Esophagus mucosa (tissue), 1 donor: ENCODE results near the gene ENGASE. TPM values are rescaled to one million over a fixed set of nuclear protein-coding genes. Genes with fewer than 3 reads are reported as not detected.
A peak's percentile ranks its signal among the peaks of the same experiment; 100 is the strongest.

Experiments used
- ATAC-seq: fragments of 200-7000 bp; cut with Tn5 transposase; one replicate; pipeline ENCODE4 v1.9.1; 2020
- total RNA-seq: library from RNA; stranded (reverse); gene quantifications from one replicate; pipeline ENCODE4 v1.2.4, GENCODE V29; 2023
- donor health status: DM: yes; HTN: yes; CAD: no.

Gene ENGASE
- total RNA-seq, 1 donor from 2014 or later = 6.5 TPM

DNA sequence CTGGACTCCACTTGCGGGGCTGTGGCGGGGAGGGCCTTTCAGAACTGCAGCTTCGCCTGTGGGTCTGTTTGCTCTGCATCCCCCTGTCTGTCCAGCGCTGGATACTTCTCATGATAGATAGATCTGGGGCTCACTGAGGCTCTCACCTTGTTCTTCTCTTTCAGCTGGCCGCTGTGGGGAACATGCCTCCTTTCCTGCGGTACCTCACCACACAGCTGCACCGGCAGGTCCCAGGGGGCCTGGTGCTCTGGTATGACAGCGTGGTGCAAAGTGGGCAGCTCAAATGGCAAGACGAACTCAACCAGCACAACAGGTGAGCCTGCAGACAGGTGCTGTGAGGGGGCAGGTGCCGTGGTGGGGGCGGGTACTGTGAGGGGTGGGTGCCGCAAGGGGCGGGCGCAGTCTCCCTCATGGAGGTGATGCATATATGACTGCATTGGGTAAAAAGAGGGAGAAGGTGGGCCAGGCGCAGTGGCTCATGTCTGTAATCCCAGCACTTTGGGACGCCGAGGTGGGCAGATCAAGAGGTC, 6.2 kb downstream of the ENGASE start:
- no peak for ATAC-seq

DNA sequence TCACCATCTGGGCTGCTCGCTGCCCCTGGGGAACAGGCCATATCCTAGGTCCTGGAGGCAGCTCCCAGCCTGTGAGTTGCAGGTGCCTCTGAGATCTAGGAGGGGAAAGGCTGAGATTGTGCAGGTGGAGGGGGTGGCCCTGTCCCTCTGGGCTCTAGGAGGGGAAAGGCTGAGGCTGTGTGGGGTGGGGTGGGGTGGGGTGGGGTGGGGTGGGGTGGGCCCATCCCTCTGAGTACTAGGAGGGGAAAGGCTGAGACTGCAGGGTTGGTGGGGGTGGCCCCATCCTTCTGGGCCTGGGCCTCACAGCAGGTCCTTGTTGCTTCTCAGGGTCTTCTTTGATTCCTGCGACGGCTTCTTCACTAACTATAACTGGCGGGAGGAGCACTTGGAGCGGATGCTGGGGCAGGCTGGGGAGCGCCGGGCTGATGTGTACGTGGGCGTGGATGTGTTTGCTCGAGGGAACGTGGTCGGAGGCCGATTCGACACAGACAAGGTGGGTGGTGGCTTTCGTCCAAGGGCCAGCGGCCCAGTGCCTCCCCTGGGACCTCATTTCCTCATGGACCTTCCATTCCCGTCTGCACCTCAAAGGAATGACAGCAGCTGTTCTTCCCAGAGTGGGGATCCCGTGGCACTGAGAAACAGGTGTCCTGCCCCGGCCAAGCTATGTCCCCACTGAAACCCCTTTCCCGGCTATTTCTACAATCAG, 7.1 kb downstream of the ENGASE start:
- no peak for ATAC-seq

DNA sequence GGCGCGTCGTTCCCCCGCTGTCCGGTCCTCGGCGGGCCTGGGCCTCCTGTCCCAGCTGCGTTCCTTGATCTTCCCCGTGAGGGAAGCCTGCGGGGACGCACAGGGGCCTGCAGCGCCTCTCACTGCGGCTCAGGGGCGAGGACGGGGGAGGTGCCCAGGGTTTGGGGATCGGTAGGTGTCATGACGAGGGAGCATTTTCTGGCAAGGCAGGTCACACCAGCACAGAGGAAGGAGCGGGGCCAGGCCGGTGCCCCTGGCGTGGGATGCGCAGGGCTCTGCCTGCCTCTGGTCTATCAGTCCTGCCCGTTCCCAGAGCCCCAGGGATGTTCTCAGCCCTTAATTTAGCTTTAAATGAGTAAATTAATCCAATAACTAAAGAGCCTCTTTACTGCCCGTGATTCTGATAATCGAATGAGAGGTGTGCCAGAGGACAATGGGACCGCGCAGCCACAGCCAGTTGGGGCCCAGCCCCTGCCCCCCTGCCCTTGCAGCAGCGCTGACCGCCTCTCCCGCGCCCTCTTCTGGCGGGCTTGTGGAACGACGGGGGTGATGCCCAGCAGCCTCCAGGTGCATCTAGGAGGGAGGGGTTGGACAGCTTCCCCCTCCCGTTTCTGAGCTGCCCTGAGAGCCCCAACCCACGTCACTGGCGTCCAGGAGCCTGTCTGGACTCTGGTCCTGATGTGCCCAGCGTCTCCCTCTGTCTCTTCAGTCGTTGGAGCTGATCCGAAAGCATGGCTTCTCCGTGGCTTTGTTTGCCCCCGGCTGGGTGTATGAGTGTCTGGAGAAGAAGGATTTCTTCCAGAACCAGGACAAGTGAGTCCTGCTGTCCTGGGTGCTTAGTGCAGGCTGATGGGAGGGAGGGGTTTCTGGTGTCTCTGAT, 7.9 kb downstream of the ENGASE start:
- no peak for ATAC-seq

DNA sequence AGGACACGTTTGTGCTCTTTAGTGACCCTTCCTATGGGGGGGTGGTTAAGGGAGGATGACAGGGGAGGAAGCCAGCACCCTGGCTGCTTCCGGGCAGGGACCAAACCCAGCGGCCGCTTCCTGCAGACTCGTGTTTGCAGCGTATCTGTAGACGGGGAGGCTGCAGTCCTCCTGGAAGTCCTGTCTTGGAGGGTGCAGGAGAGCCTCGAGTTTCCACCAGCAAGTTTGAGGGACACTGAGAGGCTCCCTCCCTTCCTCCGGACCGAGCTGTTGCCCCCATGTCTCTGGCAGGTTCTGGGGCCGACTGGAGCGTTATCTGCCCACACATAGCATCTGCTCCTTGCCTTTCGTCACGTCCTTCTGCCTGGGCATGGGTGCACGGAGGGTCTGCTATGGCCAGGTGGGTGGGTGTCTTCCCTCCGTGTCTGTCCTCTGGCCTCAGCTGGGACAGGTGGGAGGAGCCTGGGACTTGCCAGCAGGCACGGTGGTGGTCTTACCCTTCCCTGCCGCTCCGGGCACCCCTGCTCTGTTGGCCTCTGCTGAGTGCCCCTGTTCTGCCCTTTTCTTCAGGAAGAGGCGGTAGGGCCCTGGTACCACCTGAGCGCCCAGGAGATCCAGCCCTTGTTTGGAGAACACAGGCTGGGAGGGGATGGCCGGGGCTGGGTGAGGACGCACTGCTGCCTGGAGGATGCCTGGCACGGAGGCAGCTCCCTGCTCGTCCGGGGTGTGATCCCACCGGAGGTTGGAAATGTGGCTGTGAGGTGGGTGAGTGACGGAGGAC, 8.8 kb downstream of the ENGASE start:
- no peak for ATAC-seq

DNA sequence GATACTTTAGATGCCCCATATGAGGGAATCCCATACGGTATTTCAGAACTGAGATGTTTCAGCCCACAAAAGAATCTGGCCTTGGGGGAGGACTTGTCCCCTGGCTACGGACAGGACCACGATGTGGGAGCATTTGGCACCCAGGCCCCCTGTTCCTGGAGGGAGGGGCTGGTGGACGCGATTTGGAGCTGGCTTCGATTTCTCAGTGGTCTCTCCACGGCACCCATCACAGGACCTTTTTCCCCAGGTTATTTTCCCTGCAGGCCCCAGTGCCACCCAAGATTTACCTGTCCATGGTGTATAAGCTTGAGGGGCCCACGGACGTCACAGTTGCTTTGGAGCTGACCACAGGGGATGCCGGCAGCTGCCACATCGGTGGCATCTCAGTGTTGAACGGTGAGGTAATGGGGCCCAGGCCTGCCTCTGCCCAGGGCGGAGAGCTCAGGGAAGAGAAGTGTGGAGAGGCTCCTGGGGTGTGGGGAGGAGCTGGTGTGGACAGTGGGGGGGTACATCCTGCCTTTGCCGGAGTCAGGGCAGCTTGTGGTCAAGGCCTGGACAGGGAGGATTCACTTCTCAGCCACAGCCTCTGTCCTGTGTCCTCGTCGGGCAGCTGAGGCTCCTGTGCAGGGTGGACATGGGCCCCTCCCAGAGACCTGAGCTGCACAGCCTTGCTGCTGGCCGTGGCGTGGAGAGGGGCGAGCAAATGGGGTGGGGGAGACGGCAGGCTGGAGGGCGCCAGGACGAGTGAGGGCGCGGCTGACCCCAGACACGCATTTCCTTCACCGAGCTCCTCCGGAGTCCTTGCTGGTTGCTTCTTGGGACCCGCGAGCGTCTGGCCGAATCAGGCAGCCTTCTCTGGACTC, 9.9 kb downstream of the ENGASE start:
- no peak for ATAC-seq

DNA sequence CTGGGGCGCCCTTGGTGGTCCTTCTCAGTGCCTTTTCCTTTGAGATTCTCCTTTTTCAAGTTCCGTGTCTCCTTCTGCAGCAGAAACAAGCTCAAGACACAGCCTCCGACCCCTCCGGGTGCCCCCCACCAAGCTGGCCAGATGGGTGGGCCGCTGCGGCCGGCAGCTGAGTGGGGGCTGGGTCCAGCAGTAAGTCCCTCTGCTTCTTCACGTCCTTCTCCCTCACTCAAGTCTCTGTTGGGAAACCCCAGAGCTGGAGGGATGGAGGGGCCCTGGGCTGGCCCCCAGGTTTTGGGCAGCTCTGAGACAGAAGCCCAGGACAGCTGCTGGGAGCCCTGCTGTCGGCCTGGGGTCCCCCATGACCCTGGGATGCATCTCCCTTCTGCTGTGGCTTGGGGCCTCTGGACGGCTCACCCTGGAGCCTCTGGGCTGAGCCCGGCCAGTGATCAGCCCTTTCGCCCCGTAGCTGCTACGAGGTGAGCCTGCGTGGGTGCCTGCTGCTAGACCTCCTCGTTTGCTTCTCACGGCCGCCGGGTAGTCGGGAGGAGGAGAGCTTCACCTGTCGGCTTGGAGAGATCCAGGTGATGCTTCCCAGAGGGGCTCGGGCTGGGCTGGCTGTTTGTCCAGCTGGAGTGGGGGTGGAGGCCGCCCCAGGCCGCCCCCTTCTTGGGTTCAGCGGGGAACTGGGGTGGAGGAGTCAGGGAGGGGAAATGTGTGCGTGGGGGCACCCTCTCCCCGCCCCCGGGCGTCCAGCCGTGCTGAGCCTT, 10.7 kb downstream of the ENGASE start:
- no peak for ATAC-seq

DNA sequence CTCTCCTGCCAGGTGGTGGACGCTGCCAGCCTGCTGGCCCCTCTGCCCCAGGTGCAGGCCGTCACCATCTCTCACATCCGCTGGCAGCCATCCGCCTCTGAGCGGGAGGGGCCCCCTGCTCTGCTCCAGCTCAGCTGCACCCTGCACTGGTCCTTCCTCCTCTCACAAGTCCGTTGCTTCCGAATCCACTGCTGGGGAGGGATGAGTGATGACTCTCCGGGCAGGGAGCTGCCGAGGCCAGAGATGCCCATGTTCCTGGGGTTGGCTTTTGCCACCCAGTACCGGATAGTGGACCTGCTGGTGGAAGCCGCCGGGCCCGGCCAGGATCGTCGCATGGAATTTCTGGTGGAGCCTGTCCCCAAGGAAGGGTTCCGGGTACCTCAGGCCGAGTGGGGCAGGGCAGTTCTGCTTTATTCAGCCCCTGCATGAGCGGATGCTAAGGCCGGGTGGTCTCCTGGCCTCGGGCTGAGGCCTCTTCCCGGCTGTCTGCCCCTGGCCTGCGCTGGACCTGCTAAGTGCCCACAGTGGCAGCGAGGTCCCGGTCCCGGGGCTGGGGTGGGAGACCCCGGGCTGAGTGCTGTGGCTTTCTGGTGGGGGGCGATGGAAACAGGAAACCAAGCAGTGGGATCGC, 11.4 kb downstream of the ENGASE start:
- ATAC-seq = no peak

DNA sequence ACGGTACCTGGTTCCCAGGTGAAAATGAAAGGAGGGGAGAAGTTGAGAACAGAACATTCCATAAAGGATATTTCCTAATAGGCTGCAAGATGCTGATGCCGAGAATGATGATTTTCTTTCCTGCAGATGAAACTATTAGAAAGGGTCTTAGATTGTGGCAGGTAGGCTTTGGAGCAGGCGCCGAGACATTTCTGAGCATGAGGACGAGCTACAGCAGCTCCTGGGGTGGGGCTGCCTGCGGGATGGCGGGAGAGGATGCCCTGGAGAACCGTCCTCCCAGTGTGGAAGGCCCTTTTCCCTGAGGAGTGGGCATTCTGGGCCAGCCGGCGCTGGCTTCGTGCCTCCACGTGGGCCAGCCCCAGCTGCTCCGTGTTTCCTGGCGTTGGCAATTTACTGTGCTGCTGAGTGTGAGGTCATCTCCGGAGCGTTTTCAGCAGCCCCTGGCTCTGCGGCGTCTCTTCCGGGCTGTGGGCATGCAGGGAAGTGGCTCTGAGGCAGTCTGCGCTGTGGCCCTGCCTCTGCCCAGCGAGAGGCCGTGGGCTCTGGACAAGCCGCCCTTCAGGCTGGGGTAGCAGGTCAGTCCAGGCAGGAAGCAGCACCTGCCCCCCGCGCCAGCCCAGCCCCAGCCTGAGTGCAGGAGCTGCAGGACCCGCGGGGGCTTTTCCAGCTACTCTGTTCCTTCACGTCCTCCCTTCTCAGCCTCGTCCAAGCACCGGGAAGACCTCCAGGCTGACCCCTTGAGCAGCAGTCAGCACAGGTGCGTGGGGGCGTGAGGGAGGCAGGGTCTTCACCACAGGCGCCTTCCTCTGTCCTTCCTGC, 12.2 kb downstream of the ENGASE start:
- ATAC-seq = no peak

DNA sequence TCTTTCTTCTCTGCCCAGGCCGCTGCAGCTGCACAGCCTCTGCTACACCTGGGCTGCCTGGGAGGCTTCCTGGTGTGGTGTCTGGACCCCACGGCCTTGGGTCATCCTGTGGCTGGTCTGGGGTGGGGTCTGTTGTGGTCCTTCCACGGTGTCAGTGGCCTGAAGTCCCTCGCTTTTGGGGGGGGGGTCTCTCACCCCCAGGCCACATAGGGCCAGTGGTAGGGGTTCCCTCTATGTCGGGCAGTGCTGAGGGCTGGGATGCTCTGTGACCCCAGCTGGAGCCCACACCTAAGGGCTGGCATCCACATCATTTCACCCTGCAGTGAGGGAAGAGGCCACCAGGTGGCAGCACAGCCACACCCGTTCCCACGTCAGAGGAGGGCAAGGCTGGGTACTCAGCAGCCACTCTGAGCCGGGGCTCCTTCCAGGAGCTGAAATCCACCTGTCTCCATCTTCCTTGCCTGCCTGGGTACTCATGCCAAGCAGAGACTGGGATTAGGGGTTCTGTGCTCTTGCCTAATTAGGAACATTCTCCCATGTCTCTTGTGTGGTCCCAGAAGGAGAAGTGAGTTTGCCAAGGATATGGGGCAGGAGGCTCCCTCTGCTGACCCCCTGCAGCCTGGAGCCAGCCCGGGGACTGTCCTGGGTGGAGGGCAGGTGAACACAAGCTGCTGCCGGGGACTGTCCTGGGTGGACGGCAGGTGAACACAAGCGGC, 13.0 kb downstream of the ENGASE start:
- ATAC-seq = peak; percentile 78

DNA sequence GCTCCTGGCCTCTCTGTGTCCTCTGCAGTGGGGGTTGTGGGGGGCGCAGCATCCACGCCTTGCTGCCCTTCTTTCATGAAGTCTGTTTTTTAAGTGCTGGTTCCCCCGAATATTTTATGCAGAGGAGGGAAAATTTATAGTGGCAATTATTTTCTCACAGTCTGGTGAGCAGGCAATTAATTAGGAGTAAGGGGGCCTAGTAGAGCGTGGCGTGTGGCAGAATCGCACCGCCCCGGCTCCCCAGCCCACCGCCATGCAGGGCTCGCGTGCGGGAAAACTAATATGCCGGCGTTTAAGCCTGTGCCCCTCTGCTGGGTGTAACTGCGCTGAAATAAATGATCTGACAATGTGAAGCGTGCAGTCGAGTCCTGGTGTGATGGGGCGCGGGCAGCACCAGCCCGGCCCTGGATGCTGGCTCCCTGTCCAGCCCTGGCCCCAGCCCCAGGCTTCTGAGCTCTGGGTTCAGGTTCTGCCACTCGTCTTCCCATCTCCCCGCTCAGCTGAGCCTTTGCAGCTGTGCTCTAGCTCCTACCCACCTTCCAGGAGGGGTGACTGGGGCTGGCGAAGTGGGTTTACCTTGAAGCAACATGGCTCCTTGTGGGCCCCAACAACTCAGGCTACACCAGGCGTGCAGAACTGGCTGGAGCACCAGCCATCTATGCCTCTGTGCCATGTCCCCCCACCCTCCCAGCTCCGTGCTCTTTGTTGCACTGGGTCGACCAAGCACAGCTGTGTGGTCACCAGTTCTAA, 13.8 kb downstream of the ENGASE start:
- no peak for ATAC-seq

DNA sequence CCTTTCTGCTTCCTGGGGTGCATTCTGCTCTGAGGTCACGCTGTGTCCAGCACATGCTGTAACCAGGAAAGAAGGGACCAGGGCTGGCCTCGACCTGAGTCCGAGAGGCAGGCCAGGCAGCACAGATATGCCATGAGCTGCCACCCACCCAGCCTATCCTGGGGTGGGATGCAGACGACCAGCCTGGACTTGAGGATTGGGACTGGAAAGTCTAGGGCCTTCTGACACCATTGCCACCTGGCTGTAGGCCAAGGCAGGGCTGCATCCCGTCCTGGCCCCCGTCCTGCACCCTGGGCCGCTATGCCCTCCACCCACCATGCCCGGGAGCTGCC, 14.3 kb downstream of the ENGASE start:
- ATAC-seq = no peak

DNA sequence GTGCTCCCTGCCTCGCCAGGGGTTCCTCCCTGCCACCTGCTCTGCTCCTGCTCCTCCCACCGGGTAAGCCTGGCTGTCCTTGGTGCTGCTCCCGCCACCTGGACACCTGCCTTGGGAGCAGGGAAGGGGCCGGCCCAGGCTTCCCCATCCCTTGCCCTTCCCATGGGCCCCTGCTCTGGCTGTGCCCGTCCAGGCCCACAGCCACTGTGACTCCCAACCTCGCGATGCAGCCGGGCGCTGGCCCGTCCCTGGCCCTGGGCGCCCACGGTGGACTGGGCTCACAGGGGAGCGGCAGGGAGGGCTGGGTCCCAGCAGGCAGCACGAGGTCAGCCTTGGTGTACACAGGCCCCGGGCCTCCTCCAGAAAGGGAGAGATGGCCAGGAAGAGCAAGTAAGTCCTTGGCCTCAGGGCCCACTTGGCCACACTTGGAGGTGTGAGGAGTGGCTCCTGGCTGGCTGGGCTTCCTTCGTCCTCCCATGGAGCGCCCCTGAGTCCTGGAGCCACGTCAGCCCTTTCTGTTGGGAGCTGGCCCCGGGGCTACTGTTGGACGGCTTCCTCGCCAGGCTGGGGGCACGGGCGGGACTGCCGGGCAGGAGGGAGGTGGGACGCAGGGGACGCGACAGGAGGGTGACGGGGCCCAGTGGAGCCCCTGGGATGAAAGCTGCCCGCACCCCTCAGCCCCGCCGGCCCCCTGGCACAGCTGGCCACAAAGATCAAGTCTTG, 15.3 kb downstream of the ENGASE start:
- no peak for ATAC-seq

DNA sequence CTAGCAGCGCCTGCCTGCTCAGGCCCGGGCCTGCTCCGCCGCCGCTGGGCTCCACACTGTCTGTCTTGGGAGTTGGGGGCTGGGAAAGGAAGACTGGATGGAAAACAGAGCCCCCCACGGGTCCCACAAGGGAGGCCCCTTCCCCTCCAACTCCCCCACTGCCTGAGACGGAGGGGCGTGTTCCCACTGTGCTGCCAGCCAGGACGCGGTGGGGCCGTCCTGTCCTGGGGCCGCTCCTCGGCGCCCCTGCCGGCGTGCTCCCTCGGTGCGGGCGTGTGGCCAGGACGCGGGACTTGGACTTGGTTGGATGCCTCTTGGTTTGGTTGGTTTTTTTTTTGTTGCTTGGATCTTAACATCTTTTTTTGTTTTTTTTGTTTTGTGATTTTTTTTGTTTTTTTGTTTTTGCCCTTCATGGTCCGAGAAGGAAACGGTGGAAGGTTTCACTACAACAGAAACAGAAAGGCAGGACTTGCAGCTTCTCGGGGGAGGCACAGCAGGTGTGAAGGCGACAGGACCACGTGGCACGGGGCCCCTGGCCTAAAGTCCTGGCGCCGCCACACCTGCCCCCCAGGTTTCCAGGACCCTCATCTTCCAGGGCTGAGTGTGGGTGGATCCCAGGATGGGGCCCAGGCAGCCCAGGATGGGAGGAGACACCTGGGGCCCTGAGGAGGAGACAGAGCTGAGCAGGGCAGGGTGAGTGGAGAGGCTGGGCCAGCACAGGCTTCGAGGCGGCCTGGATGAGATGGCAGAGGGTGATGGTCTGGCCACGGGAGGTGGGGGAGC, 16.0 kb downstream of the ENGASE start:
- ATAC-seq = peak; percentile 21

DNA sequence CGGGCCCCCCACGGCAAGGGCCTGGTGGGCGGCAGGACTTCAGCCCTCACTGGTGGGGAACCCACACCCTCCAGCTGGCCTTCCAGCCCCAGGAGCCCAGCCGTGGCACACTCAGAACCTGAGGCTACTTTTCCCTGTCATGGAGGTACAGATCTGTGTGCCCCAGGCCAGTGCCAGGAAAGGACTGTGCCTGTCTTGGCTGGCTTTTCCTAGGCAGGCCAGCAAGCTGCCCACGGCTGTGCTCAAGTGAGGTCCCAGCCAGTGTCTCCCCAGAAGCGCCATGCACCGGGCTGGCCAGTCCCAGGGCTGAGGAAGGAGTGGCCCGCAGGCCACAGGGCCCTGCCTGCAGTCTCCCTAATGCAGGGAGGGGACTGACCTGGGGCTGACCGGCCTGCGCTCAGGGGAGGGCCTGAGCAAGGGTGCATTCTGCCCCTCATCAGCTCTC, 16.6 kb downstream of the ENGASE start:
- no peak for ATAC-seq

DNA sequence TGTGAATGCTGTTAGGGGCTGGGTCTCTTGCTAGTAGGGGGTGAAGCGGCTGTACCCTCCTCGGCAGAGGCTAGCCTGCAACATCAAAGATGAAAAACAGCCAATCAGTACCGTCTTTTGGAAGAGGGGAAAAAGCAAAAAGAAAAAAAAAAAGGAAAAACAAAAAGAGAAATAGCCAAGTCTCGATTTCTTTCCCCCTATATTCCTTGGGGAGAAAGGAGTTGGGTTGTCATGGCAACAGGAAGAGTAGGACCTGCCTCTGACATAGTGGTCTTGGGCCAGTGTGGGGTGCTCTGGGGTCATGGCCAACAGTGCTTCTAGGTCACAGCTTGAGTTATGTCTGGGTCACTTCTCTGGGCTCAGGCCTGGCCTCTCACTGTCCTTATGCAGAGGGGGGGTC, 17.9 kb downstream of the ENGASE start:
- ATAC-seq = no peak

DNA sequence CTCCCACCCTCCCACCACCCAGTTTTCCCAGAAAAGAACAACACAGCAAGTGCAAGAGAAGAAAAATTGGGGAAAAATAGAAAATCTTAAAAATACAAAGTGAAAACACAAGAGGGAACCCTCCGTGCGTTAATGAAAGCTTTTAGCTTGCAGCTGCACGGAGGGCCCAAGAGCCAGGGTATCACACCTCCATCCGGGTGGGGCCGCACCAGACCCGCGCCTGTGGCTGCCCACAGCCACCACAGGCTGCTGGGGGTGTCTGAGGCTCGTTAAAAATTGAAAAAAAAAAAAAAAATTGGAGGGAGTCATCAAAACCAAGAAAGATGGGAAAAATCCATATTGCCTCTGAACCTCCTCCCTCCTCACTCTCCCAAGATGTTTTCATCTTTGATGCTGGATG, 18.6 kb downstream of the ENGASE start:
- no peak for ATAC-seq

DNA sequence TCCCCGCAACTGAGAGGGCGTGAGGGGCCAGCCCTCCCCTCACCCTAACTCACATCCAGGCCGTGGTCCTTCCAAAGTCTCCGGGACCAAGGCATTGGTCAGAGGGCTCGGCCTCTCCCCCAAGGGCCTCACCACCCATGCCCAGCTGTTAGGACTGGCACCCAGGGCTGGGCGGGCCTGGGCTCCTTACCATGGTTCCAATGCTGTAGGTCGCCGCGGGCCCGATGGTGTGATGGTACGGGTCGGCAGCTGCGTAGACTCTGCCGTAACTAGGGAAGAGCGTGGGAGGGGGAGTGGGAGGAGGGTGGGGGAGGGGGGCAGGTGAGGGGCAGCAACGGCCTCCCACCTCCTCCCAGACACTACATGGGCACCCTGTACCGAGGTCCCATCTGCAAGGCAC, 19.6 kb downstream of the ENGASE start:
- no peak for ATAC-seq
